Chondrocyte (in vitro differentiated cells): Measurements from ENCODE around the gene GAL3ST1. TPM values are rescaled to one million over a fixed set of nuclear protein-coding genes. Genes with fewer than 3 reads are reported as not detected.

Source experiments
- DNase-seq: peaks from one replicate; pipeline ENCODE4 v3.0.0; 2021; ENCODE audit warnings: mixed read lengths, low spot score
- H3K27ac Mint-ChIP-seq: one replicate; pipeline ENCODE4 v1.8.0; 2021; ENCODE audit warnings: mild to moderate bottlenecking, moderate library complexity, mixed read lengths; ENCODE audit not compliant: unreplicated experiment
- H3K27me3 Mint-ChIP-seq: 2 replicates; pipeline ENCODE4 v1.8.0; 2021; ENCODE audit warnings: low read depth, mixed read lengths
- H3K36me3 Mint-ChIP-seq: 2 replicates; pipeline ENCODE4 v1.8.0; 2021; ENCODE audit warnings: low read depth, mixed read lengths
- H3K4me1 Mint-ChIP-seq: 2 replicates; pipeline ENCODE4 v1.8.0; 2021; ENCODE audit warnings: low read depth, mild to moderate bottlenecking, mixed read lengths
- H3K4me3 Mint-ChIP-seq: one replicate; pipeline ENCODE4 v1.8.0; 2021; ENCODE audit warnings: mild to moderate bottlenecking, moderate library complexity, mixed read lengths; ENCODE audit not compliant: unreplicated experiment
- H3K9me3 Mint-ChIP-seq: 2 replicates; pipeline ENCODE4 v1.8.0; 2021; ENCODE audit warnings: low read depth, mixed read lengths
- CTCF ChIP-seq: fragments of 200-600 bp; sonication (generic); IDR thresholded peaks from 2 replicates; pipeline ENCODE4 v1.5.0; 2021; ENCODE audit warnings: antibody characterized with exemption, mild to moderate bottlenecking, moderate library complexity
- total RNA-seq: library from RNA; stranded (reverse); gene quantifications from 3 replicates; pipeline ENCODE4 v1.2.1, GENCODE V29; 2021

Gene GAL3ST1
- total RNA-seq, 1 donor from 2014 or later, result 3.9 TPM

- no peak for DNase-seq
- Mint-ChIP-seq H3K27me3 (peaks cover 3% of the 10 kb centered on the region), H3K4me1 (no peaks in the 10 kb centered on the region), H3K27ac (no peak overlapping the region), H3K9me3 (peaks cover under 1% of the 10 kb centered on the region), H3K36me3 (no peaks in the 10 kb centered on the region), H3K4me3 (no peak overlapping the region)
- TF ChIP-seq CTCF, result no peak
These were observed 66.2 kb downstream of the GAL3ST1 start for GRCh38 chr22:30508216-30508615.

DNA sequence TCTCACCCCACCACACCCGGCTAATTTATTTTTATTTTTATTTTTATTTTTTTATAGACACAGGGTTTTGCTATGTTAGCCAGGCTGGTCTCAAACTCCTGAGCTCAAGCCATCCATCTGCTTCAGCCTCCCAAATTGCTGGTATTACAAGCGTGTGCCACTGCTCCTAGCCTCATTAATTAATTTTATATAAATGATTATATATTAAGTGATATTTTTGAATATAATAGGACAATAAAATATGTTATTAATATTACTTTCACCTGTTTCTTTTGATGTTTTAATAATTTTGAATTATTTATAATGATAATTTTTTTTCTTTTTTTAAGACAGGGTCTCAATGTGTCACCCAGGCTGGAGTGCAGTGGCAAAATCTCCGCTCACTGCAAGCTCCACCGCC is 66.8 kb downstream of the GAL3ST1 start:
- no peak for DNase-seq
- Mint-ChIP-seq H3K4me3 (no peak overlapping the region), H3K27me3 (peaks cover 3% of the 10 kb centered on the region), H3K4me1 (no peaks in the 10 kb centered on the region), H3K9me3 (no peaks in the 10 kb centered on the region), H3K27ac (no peak overlapping the region), H3K36me3 (no peaks in the 10 kb centered on the region)
- no peak for TF ChIP-seq CTCF

GRCh38 chr22:30506507-30506968 is 67.9 kb downstream of the GAL3ST1 start:
- H3K36me3 Mint-ChIP-seq, result no peaks in the 10 kb centered on the region
- DNase-seq, result no peak
- H3K4me3 Mint-ChIP-seq, result no peak overlapping the region
- no peak for TF ChIP-seq CTCF
- no peaks in the 10 kb centered on the region for H3K4me1 Mint-ChIP-seq
- no peak overlapping the region for H3K27ac Mint-ChIP-seq
- no peaks in the 10 kb centered on the region for H3K9me3 Mint-ChIP-seq
- peaks cover 3% of the 10 kb centered on the region for H3K27me3 Mint-ChIP-seq

Other genes with a start within 250 kb of the GAL3ST1 start
- gene TBC1D10A, start 247.7 kb downstream of the GAL3ST1 start, total RNA-seq, result 24.3 to 28.0 TPM (median 26.9 TPM) in 3 replicates
- gene SF3A1, start 217.8 kb downstream of the GAL3ST1 start, total RNA-seq, result 110 to 127 TPM (median 115 TPM) in 3 replicates
- gene CCDC157, start 217.7 kb downstream of the GAL3ST1 start, total RNA-seq, result 2.1 to 3.1 TPM (median 2.3 TPM) in 3 replicates
- gene RNF215, start 187.3 kb downstream of the GAL3ST1 start, total RNA-seq, result 35.2 to 36.2 TPM (median 36.0 TPM) in 3 replicates
- gene SEC14L2, start 177.6 kb downstream of the GAL3ST1 start, total RNA-seq, result 15.5 to 39.5 TPM (median 15.6 TPM) in 3 replicates
- 9.3 to 12.7 TPM (median 12.1 TPM) in 3 replicates for gene MTFP1, start 148.9 kb downstream of the GAL3ST1 start, total RNA-seq
- not detected in 3 replicates for gene SEC14L3, start 102.6 kb downstream of the GAL3ST1 start, total RNA-seq
- gene SEC14L4, start 69.0 kb downstream of the GAL3ST1 start, total RNA-seq, result not detected in 3 replicates
- gene SEC14L6, start 27.9 kb downstream of the GAL3ST1 start, total RNA-seq, result 0.77 to 2.0 TPM (median 1.2 TPM) in 3 replicates
- 53.6 to 61.7 TPM (median 56.4 TPM) in 3 replicates for gene PES1, start 17.2 kb upstream of the GAL3ST1 start, total RNA-seq
- gene TCN2, start 32.5 kb upstream of the GAL3ST1 start, total RNA-seq, result 10.4 to 14.9 TPM (median 11.5 TPM) in 3 replicates
- 5.3 to 7.9 TPM (median 7.6 TPM) in 3 replicates for gene SLC35E4, start 61.1 kb upstream of the GAL3ST1 start, total RNA-seq
- 7.6 to 9.4 TPM (median 9.0 TPM) in 3 replicates for gene DUSP18, start 93.2 kb upstream of the GAL3ST1 start, total RNA-seq
- gene OSBP2, start 120.2 kb upstream of the GAL3ST1 start, total RNA-seq, result 1.9 to 3.6 TPM (median 2.4 TPM) in 3 replicates